ENCODE measurements around the gene ARFIP1. TPM values are rescaled to one million over a fixed set of nuclear protein-coding genes. Genes with fewer than 3 reads are reported as not detected.
A peak's percentile ranks its signal among the peaks of the same experiment; 100 is the strongest.
"Not testable (repeated sequence)": the region's sequence is repeated elsewhere in the genome, so short reads cannot be mapped to it uniquely, and the experiment has no call there.

Gene ARFIP1
- total RNA-seq, 1 experiment from 2014 or later: 48.0 TPM

DNA sequence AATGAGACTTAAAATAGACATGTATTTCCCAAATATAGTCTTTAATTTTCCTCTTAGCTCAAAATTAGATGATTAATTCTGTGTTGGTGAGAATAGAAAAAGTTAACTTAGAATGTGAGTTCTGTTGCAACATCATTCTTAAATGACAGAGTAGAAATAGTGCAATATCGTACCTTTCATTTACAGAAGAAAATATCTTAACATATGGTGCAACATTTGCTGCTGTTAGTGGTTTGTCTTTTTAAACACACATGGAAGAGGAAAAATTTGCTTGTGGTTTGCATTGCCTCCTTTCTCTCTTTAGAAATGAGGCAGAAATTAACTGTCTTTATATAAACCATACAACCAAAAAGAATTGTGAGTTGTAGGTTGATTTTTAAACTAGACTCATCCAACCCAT, 117.1 kb downstream of the ARFIP1 start:
- peak; percentile 15 for DNase-seq (ENCODE audit: low read depth)

DNA sequence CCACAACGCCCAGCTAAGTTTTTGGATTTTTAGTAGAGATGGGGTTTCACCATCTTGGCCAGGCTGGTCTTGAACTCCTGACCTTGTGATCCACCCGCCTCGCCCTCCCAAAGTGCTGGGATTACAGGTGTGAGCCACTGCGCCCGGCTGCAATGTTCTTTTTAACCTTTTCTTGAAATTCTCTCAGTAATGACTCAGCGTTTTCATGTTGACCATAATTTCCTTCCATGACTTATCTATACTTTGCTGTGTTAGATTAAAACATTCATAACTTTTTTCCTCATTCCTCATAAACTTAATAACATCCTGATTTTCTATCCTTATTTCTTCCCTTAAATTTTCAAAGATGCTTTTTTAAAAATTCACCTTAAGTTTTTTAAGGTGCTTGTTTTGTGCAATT, 118.4 kb downstream of the ARFIP1 start:
- DNase-seq (ENCODE audit: low read depth): not testable (repeated sequence)

DNA sequence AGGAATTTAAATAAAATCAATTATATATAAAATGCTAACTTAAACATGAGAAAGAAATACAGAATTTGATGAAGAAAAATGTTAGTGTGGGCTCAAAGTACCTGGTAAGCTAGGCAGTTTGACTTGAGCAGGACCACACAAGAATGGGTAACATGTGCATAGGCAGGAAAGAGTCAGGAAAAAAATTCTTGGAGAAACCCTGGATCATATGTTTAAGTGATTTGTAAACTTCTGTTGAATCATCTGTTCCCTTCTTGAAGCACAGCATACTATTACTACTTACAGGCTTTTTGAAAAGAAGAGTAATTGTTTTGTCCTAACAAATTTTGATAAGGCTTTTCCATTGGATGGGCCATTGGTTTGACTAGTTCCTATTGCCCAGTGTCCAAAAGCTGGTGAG, 118.9 kb downstream of the ARFIP1 start:
- no peak for DNase-seq (ENCODE audit: low read depth)

DNA sequence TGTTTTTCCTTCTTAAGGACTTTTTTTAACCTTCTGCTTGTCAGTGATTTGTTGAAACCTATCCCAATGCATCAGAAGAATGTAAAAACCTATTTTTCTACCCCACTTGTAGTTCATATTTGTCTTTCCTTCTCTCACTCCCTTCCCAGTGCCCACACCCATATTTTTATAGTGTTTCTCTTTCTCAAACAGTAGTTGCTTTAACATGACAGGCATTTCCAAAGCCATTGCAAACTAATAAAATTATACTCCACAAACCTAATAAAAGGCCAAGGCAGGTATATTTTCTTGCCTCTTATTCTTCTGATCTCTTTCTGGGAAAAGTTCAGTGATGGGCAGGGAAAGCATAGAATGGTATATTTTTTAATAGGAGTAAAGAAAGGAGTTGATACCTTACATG, 120.6 kb downstream of the ARFIP1 start:
- no peak for DNase-seq (ENCODE audit: low read depth)

DNA sequence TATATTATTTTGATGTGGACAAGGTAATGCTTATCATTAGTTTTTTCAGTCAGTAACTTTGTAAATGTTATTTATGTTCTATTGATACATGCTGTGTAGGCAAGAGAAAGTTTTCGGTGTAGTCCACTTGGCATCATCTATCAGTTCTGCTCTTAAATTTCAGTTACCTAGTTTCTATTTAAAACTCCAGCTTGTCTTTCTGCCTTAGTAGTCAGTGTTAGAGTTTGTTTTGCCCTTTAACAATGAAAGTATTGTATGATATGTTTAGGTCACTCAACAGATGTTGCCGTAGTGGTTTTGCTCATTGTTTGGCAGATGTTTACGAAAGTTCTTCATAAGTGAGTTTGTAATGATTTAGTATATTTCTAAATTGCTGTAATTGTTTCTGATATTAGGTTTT, 121.5 kb downstream of the ARFIP1 start:
- peak; percentile 6 for DNase-seq (ENCODE audit: low read depth)

DNA sequence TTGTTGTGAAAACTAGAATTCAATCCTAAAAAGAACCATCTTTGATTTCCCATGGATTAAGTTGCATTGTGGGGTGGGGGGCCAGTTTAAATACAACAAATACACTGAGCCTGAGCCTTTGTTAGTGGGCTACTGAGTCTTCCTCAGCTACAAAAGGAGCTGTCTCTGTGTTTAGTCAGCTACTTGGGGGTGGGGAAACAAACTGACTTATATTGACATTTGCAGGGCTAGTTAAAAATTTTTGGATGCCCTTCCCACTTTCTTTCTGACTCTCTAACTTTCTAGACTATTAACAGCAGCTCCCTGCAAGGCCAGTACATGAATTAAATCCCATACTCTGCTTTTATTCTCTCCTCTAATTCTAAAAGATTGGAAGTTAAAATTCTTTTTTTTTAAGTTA, 123.9 kb downstream of the ARFIP1 start:
- DNase-seq (ENCODE audit: low read depth): no peak

DNA sequence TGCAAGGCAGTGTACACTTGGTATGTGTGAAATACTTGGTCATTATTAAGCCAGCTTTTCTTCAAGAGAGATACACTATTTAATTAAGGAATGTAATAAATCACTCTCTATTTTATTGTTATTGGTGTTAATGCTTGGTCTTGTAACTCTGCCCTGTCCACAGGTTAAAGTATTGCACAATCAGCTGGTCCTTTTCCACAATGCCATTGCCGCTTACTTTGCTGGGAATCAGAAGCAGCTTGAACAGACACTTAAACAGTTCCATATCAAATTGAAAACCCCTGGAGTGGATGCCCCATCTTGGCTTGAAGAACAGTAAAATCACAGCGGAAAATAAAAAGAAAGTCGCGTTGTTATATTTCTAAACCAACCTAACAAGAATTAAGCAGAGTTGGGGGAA, 130.1 kb downstream of the ARFIP1 start:
- no peak for DNase-seq (ENCODE audit: low read depth)

DNA sequence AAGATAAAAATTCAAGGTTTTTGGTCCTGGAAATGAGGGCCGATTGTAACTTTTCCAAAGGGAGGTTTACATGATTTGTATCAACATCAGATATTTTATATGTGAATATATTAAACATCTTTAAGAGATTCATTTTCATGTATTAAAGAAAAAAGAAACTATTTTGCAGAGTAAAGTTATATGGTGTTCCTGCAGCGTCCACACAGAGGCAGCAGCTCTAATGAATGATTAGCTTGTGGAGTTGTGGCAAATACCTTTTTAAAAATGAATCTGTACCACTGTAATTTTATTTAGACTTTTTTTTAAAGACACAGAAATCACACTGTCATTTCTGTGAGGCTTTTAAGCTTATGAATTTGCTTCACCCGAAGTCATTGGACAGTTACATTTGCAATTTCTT, 130.8 kb downstream of the ARFIP1 start:
- DNase-seq (ENCODE audit: low read depth): no peak

DNA sequence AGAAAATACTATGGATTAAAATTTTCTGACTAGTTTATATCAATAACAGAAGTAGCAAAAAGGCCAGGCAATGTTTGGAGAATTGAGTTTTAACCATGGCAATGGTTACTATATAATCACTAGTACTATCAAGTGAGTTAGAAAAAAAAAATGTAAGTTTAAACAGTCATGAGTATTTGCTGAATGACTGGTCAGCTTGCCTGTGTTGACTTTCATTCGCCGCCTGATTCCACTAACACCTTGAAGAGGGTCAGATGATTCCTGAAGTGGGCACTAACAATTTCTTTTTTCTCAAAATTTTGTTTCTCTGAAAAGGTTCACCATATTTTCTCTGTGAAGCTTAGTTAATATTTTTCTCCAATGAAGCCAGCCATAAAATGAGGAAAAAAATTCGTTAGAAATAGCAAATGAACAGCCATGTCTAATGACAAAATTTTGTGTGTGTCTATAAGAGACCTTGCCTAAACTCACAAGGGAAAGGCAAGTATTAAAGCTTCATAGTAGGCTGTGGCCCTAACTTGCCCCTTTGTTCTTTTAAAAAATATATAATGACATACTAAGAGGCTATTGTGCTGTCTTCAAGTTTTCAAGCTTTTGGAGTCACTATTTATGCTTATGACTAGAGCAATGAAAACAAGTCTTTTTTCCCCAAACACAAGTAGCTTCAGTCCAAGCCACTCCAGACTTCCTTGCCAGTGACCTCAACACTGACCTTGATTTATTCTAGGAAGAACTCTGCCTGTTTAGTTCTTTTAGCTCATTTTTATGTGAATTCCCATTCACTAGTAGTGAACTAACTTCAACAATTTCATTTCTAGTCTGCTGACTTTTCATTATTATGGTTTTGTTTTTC, 138.0 kb downstream of the ARFIP1 start:
- DNase-seq (ENCODE audit: low read depth): no peak

DNA sequence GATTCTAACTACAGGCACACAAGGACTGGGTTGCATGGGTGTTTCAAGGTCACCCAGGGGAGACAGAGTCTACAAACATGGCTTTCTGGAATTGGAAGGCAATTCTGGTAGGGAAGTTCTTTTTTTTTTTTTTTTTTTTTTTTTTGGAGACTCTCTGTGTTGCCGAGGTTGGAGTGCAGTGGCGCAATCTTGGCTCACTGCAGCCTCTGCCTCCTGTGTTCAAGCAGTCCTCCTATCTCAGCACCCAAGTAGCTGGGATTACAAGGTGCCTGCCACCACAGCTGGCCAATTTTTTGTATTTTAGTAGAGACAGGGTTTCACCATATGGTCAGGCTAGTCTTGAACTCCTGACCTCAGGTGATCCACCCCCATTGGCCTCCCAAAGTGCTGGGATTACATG, 140.1 kb downstream of the ARFIP1 start:
- DNase-seq (ENCODE audit: low read depth): no peak

DNA sequence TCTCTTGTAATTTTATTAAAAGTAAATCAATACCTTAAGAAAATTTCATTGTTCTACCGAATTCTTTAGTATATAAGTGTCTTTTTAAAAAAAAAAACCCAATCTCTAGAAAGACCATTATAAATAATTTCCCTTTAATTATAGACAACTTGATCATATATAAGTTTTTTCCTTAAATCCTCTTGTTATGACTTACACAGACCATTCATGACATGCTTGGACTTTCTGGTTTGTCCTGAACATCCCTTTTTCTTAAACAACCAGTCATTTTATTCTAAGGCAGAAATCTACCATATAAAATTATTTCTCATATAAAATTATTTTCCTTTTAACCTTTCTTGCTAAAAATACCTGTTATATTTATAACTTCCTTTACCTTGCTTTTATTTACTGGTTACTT, 141.0 kb downstream of the ARFIP1 start:
- DNase-seq (ENCODE audit: low read depth): peak; percentile 62

DNA sequence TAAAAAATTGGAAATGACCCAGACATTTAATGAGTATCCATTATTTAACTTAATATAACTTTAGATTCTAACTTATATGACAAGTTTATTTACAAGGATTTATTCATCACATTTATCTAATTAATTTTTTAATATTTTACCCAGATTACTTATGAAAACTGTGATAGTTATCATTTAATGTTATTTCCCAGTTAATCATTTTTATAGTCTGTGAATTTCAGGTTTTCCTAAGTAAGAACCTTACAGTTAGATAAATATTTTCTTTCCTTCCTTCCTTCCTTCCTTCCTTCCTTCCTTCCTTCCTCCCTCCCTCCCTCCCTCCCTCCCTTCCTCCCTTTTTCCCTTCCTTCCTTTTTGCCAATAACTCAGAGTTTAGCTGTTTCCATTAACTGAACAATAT, 141.5 kb downstream of the ARFIP1 start:
- DNase-seq (ENCODE audit: low read depth): no peak

DNA sequence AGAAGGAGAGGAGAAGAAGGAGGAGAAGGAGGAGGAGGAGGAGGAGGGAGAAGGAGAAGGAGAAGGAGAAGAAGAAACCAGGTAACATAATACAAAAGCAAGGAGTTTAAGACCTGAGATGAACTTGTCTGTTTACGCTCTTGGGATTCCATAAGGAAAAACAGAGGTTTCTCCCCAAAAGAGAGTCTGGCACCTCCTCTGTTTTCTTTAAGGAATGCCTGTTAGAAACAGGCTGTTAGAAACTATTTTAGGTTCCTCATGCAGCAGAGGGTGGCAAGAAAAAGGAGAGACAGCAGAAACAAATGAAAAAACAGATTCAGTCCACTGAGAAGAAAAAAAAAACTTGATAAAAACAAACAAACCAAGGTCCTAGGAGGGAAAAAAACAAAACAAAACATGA, 146.1 kb downstream of the ARFIP1 start:
- no peak for DNase-seq (ENCODE audit: low read depth)

DNA sequence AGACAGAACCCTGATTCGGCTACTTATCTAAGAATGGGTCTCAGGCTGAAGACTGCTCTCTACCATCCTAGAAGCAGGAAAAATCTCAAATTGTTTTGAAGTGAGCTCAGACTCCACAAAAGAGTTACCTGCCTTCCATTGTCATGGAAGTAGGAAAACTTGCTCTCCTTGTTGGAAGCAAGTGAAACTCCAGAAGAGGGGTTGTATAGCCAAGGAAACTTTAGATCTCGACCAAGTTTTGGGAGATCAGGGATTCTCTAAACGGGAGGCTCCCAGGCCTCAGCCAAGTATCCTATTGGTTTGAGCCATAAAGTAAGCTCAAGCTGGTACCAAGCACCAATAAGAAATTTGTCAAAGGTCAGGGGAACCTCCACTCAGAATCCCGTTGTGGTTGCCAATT, 147.2 kb downstream of the ARFIP1 start:
- no peak for DNase-seq (ENCODE audit: low read depth)

DNA sequence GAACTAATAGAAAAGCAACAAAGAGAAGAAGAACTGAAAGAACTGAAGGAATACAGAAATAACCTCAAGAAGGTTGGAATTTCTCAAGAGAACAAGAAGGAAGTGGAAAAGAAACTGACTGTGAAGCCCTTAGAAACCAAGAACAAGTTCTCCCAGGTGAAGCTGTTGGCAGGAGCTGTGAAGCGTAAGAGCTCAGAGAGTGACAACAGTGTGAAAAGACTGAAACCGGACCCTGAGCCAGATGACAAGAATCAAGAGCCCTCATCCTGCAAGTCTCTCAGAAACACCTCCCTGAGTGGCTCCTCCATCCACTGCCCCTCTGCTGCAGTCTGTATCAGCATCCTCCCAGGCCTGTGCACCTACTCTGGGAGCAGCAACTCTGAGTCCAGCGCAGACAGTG, 148.0 kb downstream of the ARFIP1 start:
- DNase-seq (ENCODE audit: low read depth): no peak

DNA sequence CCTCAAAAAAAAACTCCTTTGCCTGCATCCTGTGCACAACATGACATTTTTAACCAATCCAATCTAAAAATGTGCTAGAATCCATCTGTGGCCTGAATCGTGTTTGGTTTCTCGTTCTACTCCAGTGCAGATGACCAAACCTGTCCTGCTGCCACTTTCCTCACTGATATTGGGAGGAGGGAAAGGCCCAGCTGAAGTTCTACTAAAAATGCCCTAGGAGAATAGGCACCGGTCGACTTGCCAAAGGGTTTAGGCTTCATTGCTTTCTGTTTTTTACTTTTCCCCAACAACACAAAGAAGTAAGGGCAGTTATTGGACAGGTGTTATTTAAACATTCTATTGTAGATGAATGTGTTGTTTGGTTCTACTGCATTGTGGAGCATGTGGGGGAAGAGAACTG, 148.5 kb downstream of the ARFIP1 start:
- DNase-seq (ENCODE audit: low read depth): no peak

DNA sequence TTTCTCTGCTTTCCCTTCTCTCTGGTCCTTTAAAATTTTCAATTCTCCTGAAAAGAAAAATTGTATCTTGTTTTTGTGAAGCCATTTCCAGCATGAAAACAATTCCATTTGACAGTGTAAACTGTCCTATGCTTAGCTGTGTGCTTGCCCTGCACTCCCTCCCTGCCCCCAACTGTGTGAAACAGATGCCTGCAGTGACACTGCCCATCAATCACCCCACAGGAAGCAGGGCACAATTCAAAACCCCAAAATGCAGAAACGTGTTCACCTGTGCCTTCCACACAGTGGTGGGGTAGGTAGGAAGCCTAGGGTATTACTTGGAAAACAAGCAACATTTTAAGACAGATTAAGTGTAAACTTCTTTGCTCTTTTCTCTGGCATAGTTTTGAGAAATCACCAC, 150.1 kb downstream of the ARFIP1 start:
- no peak for DNase-seq (ENCODE audit: low read depth)

DNA sequence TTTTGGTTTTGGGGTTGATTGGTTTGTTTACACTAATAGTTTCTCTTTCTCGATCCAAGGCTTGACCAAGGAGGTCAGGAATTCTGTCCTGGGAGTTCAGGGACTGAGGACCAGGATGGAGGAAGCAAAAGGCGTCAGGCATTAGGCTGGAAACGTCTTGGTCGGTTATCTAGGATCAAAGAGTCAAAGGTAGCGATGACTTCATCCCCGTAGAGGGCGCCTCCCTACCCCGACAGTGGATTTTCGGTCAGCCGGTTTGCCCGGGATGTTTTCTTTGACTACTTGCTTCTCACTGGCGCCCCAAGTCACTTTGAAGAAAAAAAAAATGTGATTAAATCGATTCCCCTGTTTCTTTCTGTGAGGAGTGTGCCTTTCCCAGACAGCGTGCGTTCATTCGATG, 155.4 kb downstream of the ARFIP1 start:
- no peak for DNase-seq (ENCODE audit: low read depth)

DNA sequence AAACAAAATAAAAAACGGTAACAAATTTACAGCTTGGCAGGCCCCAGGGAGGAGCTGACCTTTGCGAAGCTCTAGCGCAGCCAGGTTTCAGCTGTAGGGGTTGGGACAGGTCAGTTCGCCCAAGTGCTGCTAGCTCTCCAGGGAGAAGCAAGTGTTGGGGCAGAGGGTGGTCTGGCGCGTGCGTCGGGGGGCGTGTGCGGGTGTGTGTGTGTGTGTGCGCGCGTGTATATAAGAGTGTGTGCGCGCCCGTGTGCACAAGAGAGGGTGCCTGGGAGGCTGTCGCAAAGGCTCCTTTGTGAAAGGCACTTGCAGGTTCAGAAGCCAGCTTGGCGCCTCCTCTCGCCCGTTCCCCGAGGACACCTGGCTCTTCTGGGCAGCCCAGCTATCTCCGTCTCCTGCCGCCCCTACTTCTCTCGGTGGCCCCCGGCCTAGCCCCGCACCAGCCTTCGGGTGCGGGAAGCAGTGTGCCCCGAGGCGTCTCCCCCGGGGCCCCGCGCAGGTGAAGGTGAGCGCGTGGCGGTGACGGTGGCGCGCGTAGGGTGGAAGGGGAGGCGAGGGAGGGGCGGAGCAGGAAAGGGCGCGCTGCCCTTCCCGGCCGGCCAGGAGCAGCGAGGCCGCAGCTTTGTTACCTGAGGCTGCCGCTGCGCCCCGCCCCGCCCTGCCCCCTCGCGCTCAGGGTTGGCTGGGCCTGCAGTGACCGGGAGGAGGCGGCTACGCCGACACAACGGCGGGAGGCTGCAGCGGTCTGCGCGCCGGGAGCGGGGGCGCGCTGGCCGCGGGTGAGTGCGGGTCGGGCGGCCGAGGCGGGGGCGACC, 156.1 kb downstream of the ARFIP1 start, which contains the start of gene FHDC1:
TSS of gene FHDC1 (plus strand) at position 693 of the 815 bp plus-strand sequence. CDS start 6,735 bp downstream, outside the sequence.
- no peak for DNase-seq (ENCODE audit: low read depth)

DNA sequence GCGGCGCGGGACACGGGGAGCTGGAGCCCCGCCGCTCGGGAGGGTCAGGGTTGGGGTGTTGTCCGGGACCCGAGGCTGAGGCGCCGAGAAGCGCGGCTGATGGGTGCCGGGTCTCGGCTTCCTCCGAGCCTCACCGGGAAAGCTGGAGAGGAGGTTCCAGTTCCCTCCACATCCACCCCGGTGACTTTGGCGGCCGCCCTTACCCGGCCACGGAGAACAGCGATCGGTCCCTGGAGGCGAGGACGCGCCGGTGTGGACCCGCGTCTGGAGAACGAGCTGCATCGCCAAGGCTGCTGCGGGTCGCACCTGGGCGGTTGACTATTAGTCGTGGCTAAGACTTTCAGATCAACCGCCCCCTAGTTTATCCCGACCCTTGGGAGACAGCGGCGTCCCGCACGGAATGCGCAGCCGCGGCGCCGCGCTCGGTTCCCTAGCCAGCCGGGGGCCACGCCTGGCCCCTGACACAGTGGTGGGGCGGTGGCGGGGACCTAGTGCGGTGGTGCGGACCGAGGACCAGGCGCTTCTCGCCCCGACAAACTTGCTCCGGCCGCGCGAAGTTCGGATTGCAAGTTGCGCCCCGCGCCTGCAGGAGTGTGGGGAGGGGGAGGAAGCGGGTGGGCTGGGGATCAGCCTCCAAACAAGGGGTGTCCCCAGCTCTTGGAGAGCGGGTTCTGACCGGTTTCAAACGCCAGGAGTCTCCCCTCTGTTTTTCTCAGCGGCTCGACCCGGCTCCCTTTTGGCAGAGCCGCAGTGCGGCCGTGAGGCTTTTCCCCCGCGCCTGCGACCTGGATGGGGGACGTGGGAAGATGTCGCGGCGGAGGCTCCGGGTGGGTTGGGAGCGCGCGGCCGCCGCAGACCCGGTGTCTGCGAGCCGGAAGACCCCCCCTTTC, 156.9 kb downstream of the ARFIP1 start:
- DNase-seq (ENCODE audit: low read depth): no peak

DNA sequence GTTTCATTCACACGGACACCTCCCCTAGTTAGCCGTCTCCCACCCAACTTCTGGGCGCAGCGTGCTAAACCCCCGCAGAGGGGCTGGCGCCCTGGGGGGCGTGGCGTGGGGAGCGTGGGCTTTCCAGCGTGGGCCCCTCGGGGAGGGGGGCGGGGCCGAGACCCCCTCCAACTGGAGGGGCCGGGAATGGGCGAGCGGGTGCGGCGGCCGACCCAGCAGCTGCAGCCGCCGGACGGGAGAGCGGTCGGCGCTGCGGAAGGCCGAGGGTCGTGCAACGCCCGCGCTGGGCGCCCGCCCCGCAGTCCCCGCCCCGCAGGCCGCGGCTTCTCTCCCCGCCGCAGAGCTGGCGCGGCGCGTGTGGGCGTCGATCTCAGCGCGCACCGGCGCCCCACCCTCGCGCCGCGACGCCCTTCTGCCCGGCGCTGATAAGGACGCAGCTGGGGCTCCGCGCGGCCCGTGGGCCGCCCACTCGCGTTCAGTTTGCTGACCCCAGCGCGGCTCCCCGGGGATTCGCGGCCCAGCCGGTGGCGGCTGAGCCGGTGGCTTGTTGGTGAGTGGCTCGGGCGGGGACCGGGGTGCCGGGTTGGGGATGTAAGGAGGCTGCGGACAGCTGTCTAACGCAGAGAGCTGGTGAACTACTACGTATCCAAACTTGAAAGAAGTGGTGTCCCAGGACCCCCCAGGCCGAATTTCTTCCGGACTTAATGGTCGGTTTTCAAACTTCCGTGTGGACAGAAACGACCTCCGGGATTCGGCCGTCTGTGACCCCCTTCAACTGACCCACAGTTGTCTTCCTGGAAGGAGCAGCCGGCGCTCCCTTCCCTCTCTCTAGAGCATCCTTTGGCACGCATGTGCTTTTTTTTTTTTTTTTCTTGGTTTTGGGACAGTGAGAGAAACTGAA, 157.8 kb downstream of the ARFIP1 start:
- DNase-seq (ENCODE audit: low read depth): peak; percentile 65

Measured in LHCN-M2 (cell line).